Lower leg skin (tissue), 4 donors: Measurements from ENCODE around the gene SELPLG. TPM values are rescaled to one million over a fixed set of nuclear protein-coding genes. Genes with fewer than 3 reads are reported as not detected.

ENCODE experiments used
- DNase-seq, 2 donors: peaks; one replicate each; pipeline ENCODE4 v3.0.0-alpha.2; 2019; ENCODE audit warnings: low spot score in 2 of 2
- H3K4me3 ChIP-seq: fragments of 200-600 bp; sonication (generic); 2 replicates; pipeline ENCODE4 v1.5.1; 2017; ENCODE audit warnings: mild to moderate bottlenecking, low read depth; ENCODE audit not compliant: poor library complexity, severe bottlenecking
- POLR2A ChIP-seq, 2 donors: fragments of 450-650 bp; IDR thresholded peaks; one replicate each; pipeline ENCODE4 v1.6.1; 2016 to 2017; ENCODE audit warnings: antibody characterized with exemption in 2 of 2, mild to moderate bottlenecking in 1 of 2, moderate library complexity in 1 of 2
- WGBS, 2 donors: methylation state at CpG; one replicate each; pipeline ENCODE4 v1.1.5; 2018; 5-methylcytosine and 5-hydroxymethylcytosine counted together
- intact Hi-C: fragments of 100-400 bp; cut with DNase I; formaldehyde crosslinking; loops from one replicate; pipeline ENCODE4 v1.15.0; 2023; ENCODE audit warnings: low total_unique reads
- total RNA-seq, 4 donors: library from RNA; depleted of rRNA; stranded (reverse); fragments of >200 nt; gene quantifications; one replicate each; pipeline ENCODE4 v1.1.0, GENCODE V29; 2016
- TF ChIP-seq, protein P1 (sequence below), 3 donors: fragments of 450-650 bp; IDR thresholded peaks; one replicate each; pipeline ENCODE4 v1.5.1; 2016; ENCODE audit warnings: antibody characterized with exemption in 3 of 3, mild to moderate bottlenecking in 3 of 3, moderate library complexity in 2 of 3

SELPLG gene
- total RNA-seq, 4 donors from 2014 or later: 1.2 to 4.6 (median 3.0) TPM

GRCh38 chr12:108584456-108585065 lies 49.1 kb downstream of the SELPLG start:
- TF ChIP-seq, protein P1, sequence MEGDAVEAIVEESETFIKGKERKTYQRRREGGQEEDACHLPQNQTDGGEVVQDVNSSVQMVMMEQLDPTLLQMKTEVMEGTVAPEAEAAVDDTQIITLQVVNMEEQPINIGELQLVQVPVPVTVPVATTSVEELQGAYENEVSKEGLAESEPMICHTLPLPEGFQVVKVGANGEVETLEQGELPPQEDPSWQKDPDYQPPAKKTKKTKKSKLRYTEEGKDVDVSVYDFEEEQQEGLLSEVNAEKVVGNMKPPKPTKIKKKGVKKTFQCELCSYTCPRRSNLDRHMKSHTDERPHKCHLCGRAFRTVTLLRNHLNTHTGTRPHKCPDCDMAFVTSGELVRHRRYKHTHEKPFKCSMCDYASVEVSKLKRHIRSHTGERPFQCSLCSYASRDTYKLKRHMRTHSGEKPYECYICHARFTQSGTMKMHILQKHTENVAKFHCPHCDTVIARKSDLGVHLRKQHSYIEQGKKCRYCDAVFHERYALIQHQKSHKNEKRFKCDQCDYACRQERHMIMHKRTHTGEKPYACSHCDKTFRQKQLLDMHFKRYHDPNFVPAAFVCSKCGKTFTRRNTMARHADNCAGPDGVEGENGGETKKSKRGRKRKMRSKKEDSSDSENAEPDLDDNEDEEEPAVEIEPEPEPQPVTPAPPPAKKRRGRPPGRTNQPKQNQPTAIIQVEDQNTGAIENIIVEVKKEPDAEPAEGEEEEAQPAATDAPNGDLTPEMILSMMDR (IDR thresholded peaks at IDR 0.05): no peak
- TF ChIP-seq POLR2A (IDR thresholded peaks at IDR 0.05): no peak
- no peak overlapping the region for H3K4me3 ChIP-seq
- 76 to 77% methylated on average over 3 of the region's 3 CpGs for WGBS, 2 donors
- intact Hi-C loops: no loop called here
- no peak for DNase-seq

DNA sequence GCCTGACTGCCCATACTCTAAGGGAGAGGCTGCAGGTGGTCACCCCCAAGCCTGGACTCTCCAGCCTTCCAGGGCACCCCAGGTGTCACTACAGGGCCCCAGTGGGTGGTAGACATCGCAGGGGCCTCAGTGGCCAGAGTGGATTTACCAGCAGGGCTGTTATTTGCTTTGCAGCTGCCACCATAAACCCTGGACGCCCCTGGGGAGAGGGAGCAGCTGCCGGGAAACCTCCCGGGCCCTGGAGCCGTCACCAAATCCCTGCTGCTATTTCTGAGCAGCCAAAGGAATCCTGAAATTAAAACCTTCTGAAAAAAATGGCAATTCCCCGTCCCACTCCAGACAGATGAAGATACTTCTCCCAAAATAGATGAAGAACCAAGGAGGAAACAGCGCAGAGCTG lies 49.7 kb downstream of the SELPLG start:
- intact Hi-C loops: no loop called here
- 51 to 58% methylated on average over 7 of the region's 7 CpGs for WGBS, 2 donors
- TF ChIP-seq POLR2A (IDR thresholded peaks at IDR 0.05): no peak
- TF ChIP-seq, protein P1 (IDR thresholded peaks at IDR 0.05): no peak
- no peak overlapping the region for H3K4me3 ChIP-seq
- DNase-seq: no peak

DNA sequence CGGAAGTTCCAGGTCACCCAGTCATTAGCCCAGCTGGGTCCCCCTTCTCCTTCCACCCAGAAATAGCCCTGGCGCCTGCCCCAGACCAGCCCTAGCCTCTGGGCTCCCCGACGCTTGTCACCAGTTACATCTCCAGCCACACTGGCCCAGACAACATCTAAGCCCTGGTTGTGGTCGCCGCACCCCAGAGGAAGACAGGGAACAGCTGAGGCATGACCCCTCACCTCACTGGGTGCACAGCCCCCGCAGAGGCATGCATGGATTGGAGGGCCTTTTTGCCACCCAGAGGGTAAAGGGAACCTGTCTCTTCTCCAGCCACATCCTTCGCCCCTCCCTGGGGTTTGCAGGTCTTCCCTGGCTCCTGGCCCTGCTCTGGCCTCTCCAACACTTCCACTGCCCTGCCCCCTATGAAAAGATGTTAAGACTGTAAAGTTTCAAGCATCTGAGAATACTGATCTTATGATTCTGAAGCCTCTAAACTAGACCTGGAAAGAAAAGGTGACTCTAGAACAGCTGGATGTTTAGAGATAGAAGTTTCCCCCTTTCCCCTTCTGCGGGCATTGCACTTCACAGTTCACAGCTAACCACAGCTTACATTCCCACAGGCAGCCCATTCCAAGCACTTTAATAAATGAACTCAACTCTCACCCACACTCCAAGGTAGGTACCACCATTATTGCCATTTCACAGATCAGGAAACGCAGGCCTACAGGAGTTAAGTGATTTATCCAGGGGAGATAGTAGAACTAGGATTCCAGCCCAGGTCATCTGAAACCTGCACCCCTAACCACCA lies 50.5 kb downstream of the SELPLG start:
- H3K4me3 ChIP-seq: no peak overlapping the region
- DNase-seq: no peak
- intact Hi-C loops: no loop called here
- no peak for TF ChIP-seq POLR2A (IDR thresholded peaks at IDR 0.05)
- TF ChIP-seq, protein P1 (IDR thresholded peaks at IDR 0.05): no peak
- whole genome bisulfite sequencing, 2 donors: 71 to 80% methylated on average over 10 of the region's 10 CpGs

DNA sequence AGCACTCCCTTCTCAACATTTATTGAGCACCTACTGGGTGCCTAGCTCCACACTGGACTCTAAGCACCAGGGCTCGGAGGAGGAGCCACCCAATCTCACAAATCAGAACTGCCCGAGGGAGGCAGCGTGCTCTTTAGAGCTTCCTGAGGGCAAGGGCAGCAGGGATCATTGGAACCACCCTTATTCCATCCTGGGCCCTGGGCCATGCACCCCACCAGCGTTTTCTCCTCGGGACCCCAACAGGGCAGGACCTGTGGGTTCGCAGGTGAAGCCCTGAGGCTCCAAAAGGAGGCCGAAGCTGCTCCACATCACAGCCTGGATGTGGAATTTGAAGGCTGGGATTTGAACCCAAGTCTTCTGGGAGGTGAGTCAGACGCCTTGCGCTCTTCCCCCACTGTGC lies 51.2 kb downstream of the SELPLG start:
- TF ChIP-seq, protein P1 (IDR thresholded peaks at IDR 0.05): no peak
- TF ChIP-seq POLR2A (IDR thresholded peaks at IDR 0.05): no peak
- no peak overlapping the region for H3K4me3 ChIP-seq
- DNase-seq: no peak
- 77 to 87% methylated on average over 8 to 9 of the region's 9 CpGs for WGBS, 2 donors
- intact Hi-C loops: no loop called here

GRCh38 chr12:108581311-108582227 lies 52.1 kb downstream of the SELPLG start:
- 84 to 87% methylated on average over 22 to 27 of the region's 33 CpGs for WGBS, 2 donors
- no peak overlapping the region for H3K4me3 ChIP-seq
- no peak for DNase-seq
- intact Hi-C loops: no loop called here
- no peak for TF ChIP-seq POLR2A (IDR thresholded peaks at IDR 0.05)
- TF ChIP-seq, protein P1 (IDR thresholded peaks at IDR 0.05): no peak
